Lung (tissue), 12 donors: Measurements from ENCODE around the gene NHS. TPM values are rescaled to one million over a fixed set of nuclear protein-coding genes. Genes with fewer than 3 reads are reported as not detected.

Source experiments
- ATAC-seq: fragments of 200-7000 bp; cut with Tn5 transposase; one replicate; pipeline ENCODE4 v1.9.1; 2020; ENCODE audit warnings: moderate number of reproducible peaks; ENCODE audit not compliant: insufficient read depth, low FRiP score
- DNase-seq, 3 donors: peaks; one replicate each; pipeline ENCODE4 v3.0.0-alpha.2; 2013 to 2017
- H3K27ac ChIP-seq, 2 donors: one replicate each; pipeline ENCODE4 v1.5.1; 2013; ENCODE audit warnings: mild to moderate bottlenecking in 2 of 2, moderate library complexity in 2 of 2, control low read depth in 1 of 2, inconsistent platforms in 1 of 2, low read depth in 1 of 2, low read length in 1 of 2
- H3K27me3 ChIP-seq, 3 donors: one replicate each; pipeline ENCODE4 v1.5.1; 2013; ENCODE audit warnings: low read length in 2 of 3; ENCODE audit not compliant: control insufficient read depth in 3 of 3, insufficient read depth in 3 of 3
- H3K36me3 ChIP-seq, 4 donors: one replicate each; pipeline ENCODE4 v1.5.1; 2013; ENCODE audit warnings: low read length in 4 of 4, mild to moderate bottlenecking in 1 of 4, moderate library complexity in 1 of 4; ENCODE audit not compliant: control insufficient read depth in 4 of 4, insufficient read depth in 4 of 4
- H3K4me1 ChIP-seq, 5 donors: one replicate each; pipeline ENCODE4 v1.5.1; 2013; ENCODE audit warnings: low read length in 5 of 5, mild to moderate bottlenecking in 2 of 5, moderate library complexity in 1 of 5; ENCODE audit not compliant: control insufficient read depth in 5 of 5, insufficient read depth in 5 of 5
- H3K4me3 ChIP-seq: one replicate; pipeline ENCODE4 v1.5.1; 2013; ENCODE audit warnings: mild to moderate bottlenecking, control low read depth, moderate library complexity
- H3K9ac ChIP-seq, 2 donors: one replicate each; pipeline ENCODE4 v1.5.1; 2013; ENCODE audit warnings: low read length in 2 of 2, control low read depth in 1 of 2; ENCODE audit not compliant: insufficient read depth in 1 of 2
- H3K9me3 ChIP-seq, 4 donors: one replicate each; pipeline ENCODE4 v1.5.1; 2013; ENCODE audit warnings: low read length in 3 of 4, mild to moderate bottlenecking in 1 of 4, moderate library complexity in 1 of 4; ENCODE audit not compliant: control insufficient read depth in 4 of 4, insufficient read depth in 3 of 4
- WGBS, 2 donors: extraction: QIAGEN DNeasy Blood & Tissue Kit; methylation state at CpG; one replicate each; pipeline ENCODE4 v1.1.7; 2013; 5-methylcytosine and 5-hydroxymethylcytosine counted together
- polyA plus RNA-seq, 2 donors: library from polyadenylated mRNA; stranded (reverse); fragments of 200-250 nt; gene quantifications; one replicate each; pipeline ENCODE4 v1.2.1, GENCODE V29; 2013
- total RNA-seq, 2 donors: library from RNA; depleted of rRNA in 1 of 2; stranded (reverse); fragments of >200 nt in 1 of 2; gene quantifications; one replicate each; pipeline ENCODE4 v1.2.1, GENCODE V29; 2014 to 2021
- TF ChIP-seq, protein P1 (sequence below): IDR thresholded peaks from 2 replicates; pipeline ENCODE4 v1.5.1; 2012; ENCODE audit warnings: mild to moderate bottlenecking; ENCODE audit errors: control extremely low read depth, extremely low read depth
- donor health status: control.
- donor health status: control.
- donor health status: Bipolar disorder and iron deficiency.
- donor health status: healthy.
- donor health status: DM: yes; HTN: yes; CAD: no.

The NHS gene
- total and polyA plus RNA-seq, 4 donors, result 0.46 to 2.0 (median 1.4) TPM

DNA sequence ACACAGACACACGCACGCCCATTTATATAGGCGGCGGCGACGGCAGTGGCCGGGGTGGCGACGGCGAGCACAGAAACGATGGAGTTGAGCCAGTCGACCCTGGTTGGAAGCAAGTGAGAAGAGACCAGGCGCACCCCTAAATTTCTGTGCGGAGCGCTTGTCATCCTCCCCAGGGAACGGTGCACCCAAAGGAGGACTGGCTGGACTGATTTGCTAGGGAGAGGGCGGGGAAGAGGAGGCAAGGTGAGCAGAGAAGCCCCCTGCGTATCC is 302 bp downstream of the NHS start:
- peak overlapping the region; percentile 24 for H3K4me3 ChIP-seq
- no peak for ATAC-seq
- H3K4me1 ChIP-seq, result peaks cover 0 to 12% (median 0%) of the 10 kb centered on the region in 5 donors
- 2 to 28% methylated on average over 14 to 18 of the region's 18 CpGs for WGBS, 2 donors
- no peaks in the 10 kb centered on the region for H3K36me3 ChIP-seq
- H3K27me3 ChIP-seq, result peaks cover 3 to 38% (median 23%) of the 10 kb centered on the region in 3 donors
- H3K27ac ChIP-seq, result no peak overlapping the region
- TF ChIP-seq, protein P1, sequence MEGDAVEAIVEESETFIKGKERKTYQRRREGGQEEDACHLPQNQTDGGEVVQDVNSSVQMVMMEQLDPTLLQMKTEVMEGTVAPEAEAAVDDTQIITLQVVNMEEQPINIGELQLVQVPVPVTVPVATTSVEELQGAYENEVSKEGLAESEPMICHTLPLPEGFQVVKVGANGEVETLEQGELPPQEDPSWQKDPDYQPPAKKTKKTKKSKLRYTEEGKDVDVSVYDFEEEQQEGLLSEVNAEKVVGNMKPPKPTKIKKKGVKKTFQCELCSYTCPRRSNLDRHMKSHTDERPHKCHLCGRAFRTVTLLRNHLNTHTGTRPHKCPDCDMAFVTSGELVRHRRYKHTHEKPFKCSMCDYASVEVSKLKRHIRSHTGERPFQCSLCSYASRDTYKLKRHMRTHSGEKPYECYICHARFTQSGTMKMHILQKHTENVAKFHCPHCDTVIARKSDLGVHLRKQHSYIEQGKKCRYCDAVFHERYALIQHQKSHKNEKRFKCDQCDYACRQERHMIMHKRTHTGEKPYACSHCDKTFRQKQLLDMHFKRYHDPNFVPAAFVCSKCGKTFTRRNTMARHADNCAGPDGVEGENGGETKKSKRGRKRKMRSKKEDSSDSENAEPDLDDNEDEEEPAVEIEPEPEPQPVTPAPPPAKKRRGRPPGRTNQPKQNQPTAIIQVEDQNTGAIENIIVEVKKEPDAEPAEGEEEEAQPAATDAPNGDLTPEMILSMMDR, result no peak
- H3K9me3 ChIP-seq, result peaks cover 0 to 8% (median 0%) of the 10 kb centered on the region in 4 donors
- H3K9ac ChIP-seq, result no peak overlapping the region
- DNase-seq, result no peak

- WGBS, 2 donors, result 1 to 30% methylated on average over 15 to 103 of the region's 103 CpGs
- TF ChIP-seq, protein P1, result no peak
- Histone ChIP-seq H3K4me3 (peak overlapping the region; percentile 24), H3K9ac (no peak overlapping the region), H3K27ac (no peak overlapping the region), H3K4me1 (peaks cover 0 to 12% (median 0%) of the 10 kb centered on the region in 5 donors), H3K27me3 (peaks cover 3 to 40% (median 23%) of the 10 kb centered on the region in 3 donors), H3K9me3 (peaks cover 0 to 10% (median 0%) of the 10 kb centered on the region in 4 donors), H3K36me3 (no peaks in the 10 kb centered on the region)
- ATAC-seq (no peak), DNase-seq (peak; percentile 20 to 34 (median 33))
Measured at GRCh38 chrX:17375637-17376430, 834 bp downstream of the NHS start.

DNA sequence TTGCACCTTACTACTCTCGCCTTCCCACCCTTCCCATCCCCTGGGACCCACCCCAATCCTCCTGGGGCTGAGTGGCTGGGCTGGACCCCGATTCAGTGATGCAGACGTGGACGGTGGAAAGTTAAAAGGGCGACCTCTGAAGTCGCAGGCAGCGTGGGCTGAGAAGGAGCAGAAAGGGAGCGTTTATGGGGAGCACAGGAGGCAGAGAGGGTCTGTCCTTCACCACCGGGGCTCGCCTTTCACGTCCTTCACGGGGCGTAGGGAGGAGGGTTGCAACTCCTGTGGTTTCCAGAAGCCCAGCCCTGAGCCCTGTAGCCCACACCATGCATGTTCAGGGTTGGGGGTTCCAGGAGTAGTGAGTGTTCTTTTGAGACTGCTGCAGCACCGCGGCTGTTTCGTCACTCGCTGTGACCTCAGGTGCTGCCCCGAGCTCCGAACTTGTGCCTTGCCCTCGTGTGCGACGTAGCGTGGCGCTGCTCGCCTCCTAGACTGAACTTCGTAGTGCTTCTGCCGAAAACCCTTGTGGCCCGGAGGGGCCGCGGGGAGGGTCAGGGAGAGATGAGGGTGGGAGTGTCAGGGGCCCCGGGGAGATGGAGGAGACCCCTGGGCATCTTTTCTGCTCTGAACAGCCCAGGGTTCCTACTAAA is 1.6 kb downstream of the NHS start:
- ATAC-seq (no peak), DNase-seq (peak in 2 of 3 donors; percentile 8 to 18)
- Histone ChIP-seq H3K4me1 (peaks cover 0 to 12% (median 0%) of the 10 kb centered on the region in 5 donors), H3K27me3 (peaks cover 3 to 39% (median 17%) of the 10 kb centered on the region in 3 donors), H3K9me3 (peaks cover 0 to 10% (median 0%) of the 10 kb centered on the region in 4 donors), H3K36me3 (no peaks in the 10 kb centered on the region), H3K9ac (no peak overlapping the region), H3K4me3 (peak overlapping the region; percentile 24), H3K27ac (no peak overlapping the region)
- WGBS, 2 donors, result 1 to 37% methylated on average over 25 to 31 of the region's 31 CpGs
- TF ChIP-seq, protein P1, result no peak
